Vagina (tissue), 2 donors: ENCODE data around the gene GLYATL2. TPM values are rescaled to one million over a fixed set of nuclear protein-coding genes. Genes with fewer than 3 reads are reported as not detected.

Source experiments
- DNase-seq, 2 donors: peaks; one replicate each; pipeline ENCODE4 v3.0.0-alpha.2; 2017; ENCODE audit errors: extremely low spot score in 2 of 2
- H3K27ac ChIP-seq: fragments of 200-600 bp; sonication (generic); one replicate; pipeline ENCODE4 v1.5.1; 2019
- H3K27me3 ChIP-seq: fragments of 200-600 bp; sonication (generic); one replicate; pipeline ENCODE4 v1.5.1; 2019
- H3K36me3 ChIP-seq, 2 donors: fragments of 200-600 bp; sonication (generic); one replicate each; pipeline ENCODE4 v1.5.1; 2017 to 2019
- H3K4me1 ChIP-seq: fragments of 200-600 bp; sonication (generic); one replicate; pipeline ENCODE4 v1.5.1; 2019
- H3K4me3 ChIP-seq, 2 donors: fragments of 200-600 bp; sonication (generic); 1 replicate in 1 of 2; 2 replicates in 1 of 2; pipeline ENCODE4 v1.5.1; 2016 to 2019
- H3K9me3 ChIP-seq: fragments of 200-600 bp; sonication (generic); one replicate; pipeline ENCODE4 v1.5.1; 2019
- POLR2A ChIP-seq, 2 donors: fragments of 450-650 bp; IDR thresholded peaks; one replicate each; pipeline ENCODE4 v1.6.1; 2017; ENCODE audit warnings: antibody characterized with exemption in 2 of 2, mild to moderate bottlenecking in 2 of 2, moderate library complexity in 2 of 2
- POLR2AphosphoS5 ChIP-seq, 2 donors: sonication (generic); formaldehyde crosslinking; IDR thresholded peaks; one replicate each; pipeline ENCODE4 v1.9.0; 2017; ENCODE audit warnings: antibody characterized with exemption in 2 of 2, mild to moderate bottlenecking in 2 of 2, low read depth in 1 of 2; ENCODE audit not compliant: insufficient read depth in 1 of 2
- intact Hi-C: fragments of 100-400 bp; cut with DNase I; formaldehyde crosslinking; loops from one replicate; pipeline ENCODE4 v1.15.1; 2023
- total RNA-seq: library from RNA; depleted of rRNA; stranded (reverse); fragments of >200 nt; gene quantifications from one replicate; pipeline ENCODE4 v1.2.3, GENCODE V29; 2016
- TF ChIP-seq, protein P1 (sequence below), 3 experiments: fragments of 450-650 bp in 2 of 3; fragments of 200-600 bp in 1 of 3; sonication (generic) in 1 of 3; IDR thresholded peaks; one replicate each; pipeline ENCODE4 v1.5.1; 2017 to 2019; ENCODE audit warnings: antibody characterized with exemption in 3 of 3, mild to moderate bottlenecking in 2 of 3, moderate library complexity in 2 of 3

Gene GLYATL2
- total RNA-seq, 1 donor from 2014 or later: not detected

DNA sequence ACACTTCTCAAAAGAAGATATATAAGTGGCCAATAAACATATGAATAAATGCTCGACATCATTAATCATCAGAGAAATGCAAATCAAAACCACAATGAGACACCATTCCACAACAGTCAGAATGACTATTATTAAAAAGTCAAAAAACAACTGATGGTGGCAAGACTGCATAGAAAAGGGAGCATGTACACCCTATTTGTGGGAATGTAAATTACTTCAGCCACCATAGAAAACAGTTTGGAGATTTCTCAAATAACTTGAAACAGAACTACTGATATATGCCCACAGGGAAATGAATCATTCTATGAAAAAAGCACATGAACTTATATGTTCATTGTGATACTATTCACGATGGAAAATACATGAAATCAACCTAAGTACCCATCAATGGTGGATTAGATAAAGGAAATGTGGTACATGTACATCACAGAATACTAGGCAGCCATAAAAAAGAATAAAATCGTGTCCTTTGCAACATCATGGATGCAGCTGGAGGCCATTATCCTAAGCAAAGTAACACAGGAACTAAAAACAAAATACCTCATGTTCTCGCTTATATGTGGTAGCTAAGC, 42.4 kb downstream of the GLYATL2 start:
- TF ChIP-seq, protein P1, sequence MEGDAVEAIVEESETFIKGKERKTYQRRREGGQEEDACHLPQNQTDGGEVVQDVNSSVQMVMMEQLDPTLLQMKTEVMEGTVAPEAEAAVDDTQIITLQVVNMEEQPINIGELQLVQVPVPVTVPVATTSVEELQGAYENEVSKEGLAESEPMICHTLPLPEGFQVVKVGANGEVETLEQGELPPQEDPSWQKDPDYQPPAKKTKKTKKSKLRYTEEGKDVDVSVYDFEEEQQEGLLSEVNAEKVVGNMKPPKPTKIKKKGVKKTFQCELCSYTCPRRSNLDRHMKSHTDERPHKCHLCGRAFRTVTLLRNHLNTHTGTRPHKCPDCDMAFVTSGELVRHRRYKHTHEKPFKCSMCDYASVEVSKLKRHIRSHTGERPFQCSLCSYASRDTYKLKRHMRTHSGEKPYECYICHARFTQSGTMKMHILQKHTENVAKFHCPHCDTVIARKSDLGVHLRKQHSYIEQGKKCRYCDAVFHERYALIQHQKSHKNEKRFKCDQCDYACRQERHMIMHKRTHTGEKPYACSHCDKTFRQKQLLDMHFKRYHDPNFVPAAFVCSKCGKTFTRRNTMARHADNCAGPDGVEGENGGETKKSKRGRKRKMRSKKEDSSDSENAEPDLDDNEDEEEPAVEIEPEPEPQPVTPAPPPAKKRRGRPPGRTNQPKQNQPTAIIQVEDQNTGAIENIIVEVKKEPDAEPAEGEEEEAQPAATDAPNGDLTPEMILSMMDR (IDR thresholded peaks at IDR 0.05): no peak
- TF ChIP-seq POLR2A (IDR thresholded peaks at IDR 0.05): no peak
- no peak for TF ChIP-seq POLR2AphosphoS5 (IDR thresholded peaks at IDR 0.05; ENCODE audit: insufficient read depth in 1 of 2, low read depth in 1 of 2)
- DNase-seq: no peak
- Histone ChIP-seq H3K4me3 (no peak overlapping the region), H3K27me3 (no peaks in the 10 kb centered on the region), H3K36me3 (no peaks in the 10 kb centered on the region), H3K9me3 (no peaks in the 10 kb centered on the region), H3K27ac (no peak overlapping the region), H3K4me1 (no peaks in the 10 kb centered on the region)
- intact Hi-C loops: no loop called here

- H3K4me1 ChIP-seq: no peaks in the 10 kb centered on the region
Observed at GRCh38 chr11:58801302-58801701, 43.2 kb downstream of the GLYATL2 start.

GRCh38 chr11:58796333-58796732, 48.2 kb downstream of the GLYATL2 start:
- no peak for DNase-seq
- Histone ChIP-seq H3K4me1 (no peaks in the 10 kb centered on the region), H3K4me3 (no peak overlapping the region), H3K9me3 (no peaks in the 10 kb centered on the region), H3K27ac (no peak overlapping the region), H3K36me3 (no peaks in the 10 kb centered on the region), H3K27me3 (no peaks in the 10 kb centered on the region)
- TF ChIP-seq, protein P1 (IDR thresholded peaks at IDR 0.05): no peak
- TF ChIP-seq POLR2AphosphoS5 (IDR thresholded peaks at IDR 0.05; ENCODE audit: insufficient read depth in 1 of 2, low read depth in 1 of 2) (no peak), POLR2A (IDR thresholded peaks at IDR 0.05) (no peak)
- intact Hi-C loops: no loop called here

More at GRCh38 chr11:58801302-58801701, 43.2 kb downstream of the GLYATL2 start:
- intact Hi-C loops: no loop called here
- H3K27me3 ChIP-seq: no peaks in the 10 kb centered on the region
- no peaks in the 10 kb centered on the region for H3K9me3 ChIP-seq
- DNase-seq: no peak
- TF ChIP-seq, protein P1 (IDR thresholded peaks at IDR 0.05): no peak
- TF ChIP-seq POLR2A (IDR thresholded peaks at IDR 0.05): no peak
- no peak for TF ChIP-seq POLR2AphosphoS5 (IDR thresholded peaks at IDR 0.05; ENCODE audit: insufficient read depth in 1 of 2, low read depth in 1 of 2)
- H3K4me3 ChIP-seq: no peak overlapping the region
- no peak overlapping the region for H3K27ac ChIP-seq
- H3K36me3 ChIP-seq: no peaks in the 10 kb centered on the region

DNA sequence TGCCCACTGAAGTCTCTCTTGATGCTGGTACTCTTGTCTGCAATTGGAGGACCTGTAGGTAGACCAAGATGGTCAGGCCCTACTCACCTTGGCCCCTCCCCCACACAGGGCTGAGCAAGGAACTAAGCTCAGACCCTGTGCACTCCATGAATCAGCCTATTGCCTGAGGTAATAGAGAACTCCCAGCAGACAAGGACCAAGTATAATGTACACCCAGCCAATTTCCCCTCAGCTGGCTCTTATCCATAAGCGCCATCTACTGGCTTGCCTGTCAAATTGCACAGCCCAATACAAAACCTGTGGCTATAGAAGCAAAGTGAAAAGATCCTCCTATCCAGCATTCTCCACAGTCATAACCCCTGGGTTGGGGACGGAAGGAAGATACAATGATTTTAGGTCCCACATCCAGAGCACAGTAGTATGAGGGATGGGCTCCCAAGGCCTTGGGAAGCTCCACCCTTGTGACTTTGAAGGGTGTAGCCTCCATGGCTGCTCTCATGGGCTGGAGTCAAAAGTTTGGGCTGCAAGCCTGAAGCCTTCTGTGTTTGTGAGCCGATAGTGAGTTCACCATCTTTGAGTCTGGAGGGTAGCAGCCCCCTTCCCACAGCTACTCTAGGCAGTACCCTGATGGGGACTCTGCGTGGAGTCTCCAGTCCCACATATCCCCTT, 56.0 kb downstream of the GLYATL2 start:
- Histone ChIP-seq H3K27me3 (no peaks in the 10 kb centered on the region), H3K9me3 (no peaks in the 10 kb centered on the region), H3K27ac (no peak overlapping the region), H3K4me1 (no peaks in the 10 kb centered on the region), H3K36me3 (no peaks in the 10 kb centered on the region), H3K4me3 (no peak overlapping the region)
- TF ChIP-seq POLR2AphosphoS5 (IDR thresholded peaks at IDR 0.05; ENCODE audit: insufficient read depth in 1 of 2, low read depth in 1 of 2) (no peak), POLR2A (IDR thresholded peaks at IDR 0.05) (no peak)
- TF ChIP-seq, protein P1 (IDR thresholded peaks at IDR 0.05): no peak
- DNase-seq: no peak
- intact Hi-C loops: no loop called here

- H3K4me1 ChIP-seq: no peaks in the 10 kb centered on the region
- TF ChIP-seq POLR2A (IDR thresholded peaks at IDR 0.05) (no peak), POLR2AphosphoS5 (IDR thresholded peaks at IDR 0.05; ENCODE audit: insufficient read depth in 1 of 2, low read depth in 1 of 2) (no peak)
- TF ChIP-seq, protein P1 (IDR thresholded peaks at IDR 0.05): no peak
- no peak for DNase-seq
- no peaks in the 10 kb centered on the region for H3K36me3 ChIP-seq
- H3K27ac ChIP-seq: no peak overlapping the region
- no peaks in the 10 kb centered on the region for H3K27me3 ChIP-seq
- no peaks in the 10 kb centered on the region for H3K9me3 ChIP-seq
- no peak overlapping the region for H3K4me3 ChIP-seq
- intact Hi-C loops: no loop called here
Observed at GRCh38 chr11:58787903-58788302, 56.6 kb downstream of the GLYATL2 start.
